Endothelial cell of umbilical vein (primary cell): Measurements from ENCODE around the gene AGMO. TPM values are rescaled to one million over a fixed set of nuclear protein-coding genes. Genes with fewer than 3 reads are reported as not detected.

Experiments
- BruUV-seq: library from RNA; stranded (reverse); fragments of 400-500 nt; replicated peaks from 2 replicates; lab custom pipeline; 2021; lab: Mats Ljungman, UMichigan
- CTCF ChIA-PET: fragments of 300-600, 350-600 bp; sonication (Branson Sonifier 250); formaldehyde crosslinking; loops from one replicate; lab custom pipeline; 2021; ENCODE audit warnings: antibody characterized with exemption, inconsistent platforms; lab: Charles Lee
- POLR2A ChIA-PET: fragments of 300-600, 350-600 bp; sonication (Branson Sonifier 250); formaldehyde crosslinking; loops from one replicate; lab custom pipeline; 2021; ENCODE audit warnings: antibody characterized with exemption, inconsistent platforms; lab: Charles Lee
- DNase-seq: peaks from one replicate; pipeline ENCODE4 v3.0.0-alpha.2; 2011; ENCODE audit warnings: low read depth, low spot score
- FAIRE-seq: peaks from 2 replicates; lab custom pipeline; 2011; peaks lifted over from hg19 to GRCh38; lab: Jason Lieb, UNC
- H2AFZ ChIP-seq: 2 replicates; pipeline ENCODE4 v1.6.0; 2012; ENCODE audit warnings: low read depth, low read length, control low read depth, inconsistent platforms
- H3K27ac ChIP-seq: 2 replicates; pipeline ENCODE4 v1.5.1; 2011; ENCODE audit warnings: low read depth, mild to moderate bottlenecking, control low read depth, low read length, moderate library complexity; ENCODE audit not compliant: insufficient read depth
- H3K27me3 ChIP-seq, 2 experiments: 2 replicates each; pipeline versions ENCODE4 v1.6.0 to v1.6.1; 2011; ENCODE audit warnings: low read length in 2 of 2, mixed read lengths in 1 of 2; ENCODE audit not compliant: control insufficient read depth in 2 of 2, insufficient read depth in 2 of 2
- H3K36me3 ChIP-seq, 2 experiments: 2 replicates in 1 of 2; 3 replicates in 1 of 2; pipeline ENCODE4 v1.5.1; 2011; ENCODE audit warnings: low read length in 2 of 2, mild to moderate bottlenecking in 1 of 2, moderate library complexity in 1 of 2; ENCODE audit not compliant: control insufficient read depth in 2 of 2, insufficient read depth in 2 of 2; ENCODE audit errors: extremely low read depth in 1 of 2
- H3K4me1 ChIP-seq: 3 replicates; pipeline ENCODE4 v1.5.1; 2011; ENCODE audit warnings: mild to moderate bottlenecking, low read length; ENCODE audit not compliant: control insufficient read depth, insufficient read depth; ENCODE audit errors: extremely low read depth
- H3K4me2 ChIP-seq: 2 replicates; pipeline ENCODE4 v1.6.1; 2011; ENCODE audit warnings: low read length, control low read depth, mixed read lengths; ENCODE audit not compliant: insufficient read depth
- H3K4me3 ChIP-seq, 3 experiments: fragments of 200-600 bp in 1 of 3; sonication (generic), shearing (Covaris generic) in 1 of 3; replicated peaks in 1 of 3; 2 replicates each; pipeline ENCODE4 v1.5.1; 2011 to 2016; ENCODE audit warnings: control low read depth in 3 of 3, low read length in 3 of 3, mild to moderate bottlenecking in 2 of 3, inconsistent platforms in 1 of 3, low read depth in 1 of 3, moderate library complexity in 1 of 3; ENCODE audit not compliant: insufficient read depth in 1 of 3
- H3K79me2 ChIP-seq: 2 replicates; pipeline ENCODE4 v1.6.0; 2012; ENCODE audit warnings: low read length, inconsistent platforms; ENCODE audit not compliant: control insufficient read depth, insufficient read depth
- H3K9ac ChIP-seq: replicated peaks from 2 replicates; pipeline ENCODE3; 2011; ENCODE audit warnings: low read length, control low read depth; ENCODE audit not compliant: insufficient read depth; ENCODE audit errors: extremely low read depth
- H3K9me1 ChIP-seq: replicated peaks from 3 replicates; pipeline ENCODE4 v1.6.0; 2011; ENCODE audit warnings: mild to moderate bottlenecking, low read length; ENCODE audit not compliant: control insufficient read depth, insufficient read depth; ENCODE audit errors: extremely low read depth
- H3K9me3 ChIP-seq: replicated peaks from 2 replicates; pipeline ENCODE4 v1.5.1; 2012; ENCODE audit warnings: low read length, inconsistent platforms; ENCODE audit not compliant: control insufficient read depth, insufficient read depth
- H4K20me1 ChIP-seq: replicated peaks from 2 replicates; pipeline ENCODE3; 2011; ENCODE audit warnings: mild to moderate bottlenecking, low read length; ENCODE audit not compliant: control insufficient read depth, insufficient read depth; ENCODE audit errors: extremely low read depth
- EZH2 ChIP-seq: IDR thresholded peaks from 2 replicates; pipeline ENCODE4 v1.6.1; 2012; ENCODE audit warnings: borderline replicate concordance, low read depth, mild to moderate bottlenecking, moderate library complexity, low read length, inconsistent platforms; ENCODE audit not compliant: severe bottlenecking
- FOS ChIP-seq: IDR thresholded peaks from 2 replicates; pipeline ENCODE4 v1.6.1; 2011; ENCODE audit warnings: mild to moderate bottlenecking, low read length, moderate library complexity, borderline replicate concordance; ENCODE audit not compliant: insufficient read depth
- GATA2 ChIP-seq: IDR thresholded peaks from 2 replicates; pipeline ENCODE4 v1.7.0; 2011; ENCODE audit warnings: low read depth, mild to moderate bottlenecking, moderate library complexity, mixed read lengths, low read length; ENCODE audit not compliant: insufficient read length, insufficient read depth
- JUN ChIP-seq: IDR thresholded peaks from 2 replicates; pipeline ENCODE4 v1.6.1; 2011; ENCODE audit warnings: borderline replicate concordance, low read depth; ENCODE audit not compliant: insufficient read length, insufficient read depth
- MYC ChIP-seq: IDR thresholded peaks from one replicate; pipeline ENCODE4 v1.6.1; 2011; ENCODE audit warnings: mild to moderate bottlenecking, low read depth, low read length
- POLR2A ChIP-seq: IDR thresholded peaks from 2 replicates; pipeline ENCODE4 v1.6.1; 2012; ENCODE audit warnings: low read depth, mild to moderate bottlenecking, control low read depth, low read length
- POLR2AphosphoS5 ChIP-seq: IDR thresholded peaks from 2 replicates; pipeline ENCODE4 v1.6.1; 2012; ENCODE audit warnings: low read depth, mild to moderate bottlenecking, control low read depth, low read length, moderate library complexity; ENCODE audit not compliant: insufficient read depth
- dilution Hi-C: fragments of 300-500 bp; cut with MboI; formaldehyde crosslinking; loops from one replicate; pipeline ENCODE4 v1.15.0; 2019; ENCODE audit warnings: low sequenced_read_pairs; ENCODE audit not compliant: extremely low pct_ligation_motif_present
- intact Hi-C: fragments of 100-400 bp; cut with micrococcal nuclease; formaldehyde crosslinking; loops from one replicate; pipeline ENCODE4 v1.10.0; 2022
- polyA plus RNA-seq, 4 experiments: library from polyadenylated mRNA; depleted of rRNA in 3 of 4; stranded (reverse) in 3 of 4; unstranded in 1 of 4; fragments of >200 nt; gene quantifications; 2 replicates each; pipeline versions ENCODE4 v1.2.1 to v1.2.3, GENCODE V29; 2011 to 2012; ENCODE audit warnings: missing spikeins in 1 of 4
- total RNA-seq: library from RNA; stranded (reverse); gene quantifications from 2 replicates; pipeline ENCODE4 v1.2.3, GENCODE V29; 2021
- TF ChIP-seq, protein P1 (sequence below), 2 donors: IDR thresholded peaks; 1 replicate in 1 of 2; 2 replicates in 1 of 2; pipeline ENCODE4 v1.5.1; 2011; ENCODE audit warnings: low read length in 2 of 2, mild to moderate bottlenecking in 2 of 2, moderate library complexity in 2 of 2, control low read depth in 1 of 2, inconsistent platforms in 1 of 2, low read depth in 1 of 2; ENCODE audit not compliant: insufficient read depth in 1 of 2; ENCODE audit errors: extremely low read depth in 1 of 2
- TF ChIP-seq, protein P2 (sequence below): IDR thresholded peaks from 2 replicates; pipeline ENCODE4 v1.6.1; 2011; ENCODE audit not compliant: insufficient read depth, insufficient read length

AGMO gene
- total and polyA plus RNA-seq, 2 donors (not counting 3 experiments of a cell fraction or from before 2014, with no cell fraction given): 0.23 to 0.40 TPM

DNA sequence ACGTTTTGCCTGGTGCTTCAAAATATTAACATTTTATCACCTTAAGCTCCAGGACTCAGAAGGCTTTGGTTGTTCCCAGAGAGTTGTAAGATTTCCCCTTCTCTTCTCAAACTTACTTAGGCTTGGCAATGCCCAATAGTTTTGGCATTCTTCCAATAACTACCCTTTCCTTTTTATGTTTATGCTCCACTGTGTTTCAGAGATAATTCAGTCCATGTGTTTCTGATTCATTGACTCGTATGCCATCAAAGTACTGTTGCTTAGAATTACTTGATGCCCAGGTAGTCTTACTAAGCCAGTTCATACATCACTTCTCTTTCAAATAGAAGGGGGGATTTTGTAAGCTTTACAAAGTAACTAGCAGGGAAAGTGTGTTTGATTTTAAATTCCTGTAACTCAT, 66.6 kb downstream of the AGMO start:
- Histone ChIP-seq H3K27ac (no peak overlapping the region), H3K4me2 (no peak overlapping the region), H4K20me1 (no peaks in the 10 kb centered on the region), H3K36me3 (no peaks in the 10 kb centered on the region), H3K9me1 (no peaks in the 10 kb centered on the region), H3K9me3 (no peaks in the 10 kb centered on the region), H3K79me2 (no peaks in the 10 kb centered on the region), H3K9ac (no peak overlapping the region), H3K4me3 (no peak overlapping the region), H3K4me1 (no peaks in the 10 kb centered on the region), H2AFZ (no peak overlapping the region), H3K27me3 (no peaks in the 10 kb centered on the region)
- FAIRE-seq: no peak
- CTCF ChIA-PET: no interaction called here
- BruUV-seq: no TSS peak
- dilution Hi-C loops (no loop called here), intact Hi-C loops (no loop called here)
- POLR2A ChIA-PET: no interaction called here
- TF ChIP-seq MYC (no peak), POLR2AphosphoS5 (no peak), POLR2A (no peak), GATA2 (no peak), EZH2 (no peak), FOS (no peak), JUN (no peak)
- TF ChIP-seq, protein P1, sequence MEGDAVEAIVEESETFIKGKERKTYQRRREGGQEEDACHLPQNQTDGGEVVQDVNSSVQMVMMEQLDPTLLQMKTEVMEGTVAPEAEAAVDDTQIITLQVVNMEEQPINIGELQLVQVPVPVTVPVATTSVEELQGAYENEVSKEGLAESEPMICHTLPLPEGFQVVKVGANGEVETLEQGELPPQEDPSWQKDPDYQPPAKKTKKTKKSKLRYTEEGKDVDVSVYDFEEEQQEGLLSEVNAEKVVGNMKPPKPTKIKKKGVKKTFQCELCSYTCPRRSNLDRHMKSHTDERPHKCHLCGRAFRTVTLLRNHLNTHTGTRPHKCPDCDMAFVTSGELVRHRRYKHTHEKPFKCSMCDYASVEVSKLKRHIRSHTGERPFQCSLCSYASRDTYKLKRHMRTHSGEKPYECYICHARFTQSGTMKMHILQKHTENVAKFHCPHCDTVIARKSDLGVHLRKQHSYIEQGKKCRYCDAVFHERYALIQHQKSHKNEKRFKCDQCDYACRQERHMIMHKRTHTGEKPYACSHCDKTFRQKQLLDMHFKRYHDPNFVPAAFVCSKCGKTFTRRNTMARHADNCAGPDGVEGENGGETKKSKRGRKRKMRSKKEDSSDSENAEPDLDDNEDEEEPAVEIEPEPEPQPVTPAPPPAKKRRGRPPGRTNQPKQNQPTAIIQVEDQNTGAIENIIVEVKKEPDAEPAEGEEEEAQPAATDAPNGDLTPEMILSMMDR (IDR thresholded peaks at IDR 0.05; ENCODE audit: extremely low read depth in 1 of 2, insufficient read depth in 1 of 2, low read depth in 1 of 2, low read length in 2 of 2): no peak
- TF ChIP-seq, protein P2, sequence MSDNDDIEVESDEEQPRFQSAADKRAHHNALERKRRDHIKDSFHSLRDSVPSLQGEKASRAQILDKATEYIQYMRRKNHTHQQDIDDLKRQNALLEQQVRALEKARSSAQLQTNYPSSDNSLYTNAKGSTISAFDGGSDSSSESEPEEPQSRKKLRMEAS: no peak
- peak; percentile 54 for DNase-seq
